GM19324 (cell line): ENCODE results near the gene YY1.
"Not testable (repeated sequence)": the region's sequence is repeated elsewhere in the genome, so short reads cannot be mapped to it uniquely, and the experiment has no call there.

ENCODE experiments used
- ATAC-seq: cut with Tn5 transposase; IDR thresholded peaks from one replicate; pipeline ENCODE4 v1.9.1; 2021; ENCODE audit warnings: mild to moderate bottlenecking, moderate library complexity; ENCODE audit not compliant: unreplicated experiment, low FRiP score

The YY1 gene

GRCh38 chr14:100294213-100294962 is 55.4 kb downstream of the YY1 start:
- no peak for ATAC-seq

DNA sequence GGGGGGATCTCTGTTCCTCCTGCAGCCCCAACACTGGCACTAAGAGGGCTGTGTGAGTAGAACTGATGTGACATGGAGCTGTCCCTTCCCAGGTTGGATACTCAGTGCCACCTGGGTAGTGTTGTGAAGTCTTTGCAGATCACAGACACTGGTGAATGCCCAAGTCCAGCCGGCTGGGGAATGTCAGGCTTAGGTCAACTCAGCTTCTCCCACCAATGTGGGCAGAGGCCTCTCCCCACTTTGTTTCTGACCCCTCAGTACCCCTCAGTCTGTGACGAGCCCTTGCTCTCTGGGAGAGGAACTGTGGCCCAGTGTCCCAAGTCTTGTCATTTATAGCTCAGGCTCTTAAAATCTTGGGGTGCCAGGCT is 56.0 kb downstream of the YY1 start:
- ATAC-seq: no peak

- no peak for ATAC-seq
These were observed 56.6 kb downstream of the YY1 start for GRCh38 chr14:100295376-100296105.

DNA sequence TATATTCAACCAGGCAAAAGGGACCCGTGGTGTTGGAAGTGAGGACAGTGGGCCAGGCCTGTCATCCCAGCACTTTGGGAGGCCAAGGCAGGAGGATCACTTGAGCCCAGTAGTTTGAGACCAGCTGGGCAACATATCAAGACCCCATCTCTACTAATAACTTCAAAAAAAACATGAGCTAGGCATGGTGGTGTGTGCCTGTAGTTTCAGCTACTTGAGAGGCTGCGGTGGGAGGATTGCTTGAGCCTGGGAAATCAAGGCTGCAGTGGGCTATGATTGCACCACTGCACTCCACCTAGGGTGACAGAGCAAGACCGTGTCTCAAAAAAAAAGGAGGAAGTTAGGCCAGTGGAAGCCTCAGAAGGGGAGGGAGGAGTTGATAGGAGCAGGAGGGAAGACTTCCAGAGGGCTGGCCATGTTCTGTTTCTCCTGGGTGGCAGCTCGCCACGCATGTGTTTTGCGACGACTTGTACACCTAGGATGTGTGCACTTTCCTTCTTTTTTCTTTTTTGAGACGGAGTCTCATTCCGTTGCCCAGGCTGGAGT is 57.2 kb downstream of the YY1 start:
- no peak for ATAC-seq

GRCh38 chr14:100296729-100297128 is 57.8 kb downstream of the YY1 start:
- ATAC-seq: not testable (repeated sequence)

- ATAC-seq: peak; percentile 73
These were observed 58.7 kb downstream of the YY1 start for GRCh38 chr14:100297320-100298300.

DNA sequence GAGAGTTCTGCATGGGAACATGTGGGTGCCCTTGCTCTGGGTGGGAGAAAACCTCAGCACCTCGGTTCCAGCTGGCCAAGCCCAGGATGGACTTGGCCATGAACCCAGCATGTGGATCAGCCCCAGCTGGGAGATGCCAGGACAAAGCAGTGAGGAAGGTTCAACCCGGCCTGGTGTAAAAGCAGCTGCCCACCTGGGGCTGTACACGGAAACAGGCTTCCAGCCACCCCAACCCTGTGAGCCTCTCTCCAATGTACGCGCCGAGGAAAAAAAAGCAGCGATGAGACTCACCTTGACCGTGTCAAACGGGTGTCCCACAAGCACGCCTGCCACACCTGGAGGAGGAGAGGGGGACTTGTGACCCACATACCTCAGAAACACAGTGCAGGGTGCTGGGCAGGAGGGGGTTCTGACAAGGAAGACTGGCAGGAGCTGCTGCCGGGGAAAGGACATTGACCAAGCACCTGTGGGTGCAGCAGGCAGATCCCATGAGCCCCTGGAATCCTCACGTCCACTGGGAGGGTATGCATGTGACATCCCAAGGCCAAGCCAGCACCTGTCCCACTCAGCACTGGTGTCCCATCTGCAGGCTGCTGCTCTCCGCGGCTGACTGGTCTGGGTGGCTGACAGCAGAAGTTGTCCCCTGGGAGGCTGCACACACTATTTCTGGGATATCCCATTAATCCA is 59.8 kb downstream of the YY1 start:
- no peak for ATAC-seq

DNA sequence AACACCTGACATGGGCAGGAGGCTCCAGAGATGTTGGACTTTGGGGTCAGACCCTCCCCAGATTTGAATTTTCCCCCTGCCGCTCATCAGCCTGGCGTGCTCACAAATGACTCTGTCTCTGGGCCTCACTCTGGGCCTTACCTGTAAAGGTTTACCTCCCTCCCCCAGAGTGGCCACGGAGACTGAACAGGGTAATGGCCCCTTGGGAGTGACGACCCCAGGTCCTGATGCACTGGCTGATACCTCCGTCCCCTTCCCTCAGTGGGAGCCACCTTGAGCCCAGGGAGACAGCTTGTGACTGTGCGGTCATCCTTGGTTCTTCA is 60.3 kb downstream of the YY1 start:
- ATAC-seq: no peak

- ATAC-seq: no peak
These were observed 63.7 kb downstream of the YY1 start for GRCh38 chr14:100302616-100303015.

- ATAC-seq: no peak
These were observed 64.2 kb downstream of the YY1 start for GRCh38 chr14:100303179-100303578.

- ATAC-seq: no peak
These were observed 65.0 kb downstream of the YY1 start for GRCh38 chr14:100303925-100304324.

DNA sequence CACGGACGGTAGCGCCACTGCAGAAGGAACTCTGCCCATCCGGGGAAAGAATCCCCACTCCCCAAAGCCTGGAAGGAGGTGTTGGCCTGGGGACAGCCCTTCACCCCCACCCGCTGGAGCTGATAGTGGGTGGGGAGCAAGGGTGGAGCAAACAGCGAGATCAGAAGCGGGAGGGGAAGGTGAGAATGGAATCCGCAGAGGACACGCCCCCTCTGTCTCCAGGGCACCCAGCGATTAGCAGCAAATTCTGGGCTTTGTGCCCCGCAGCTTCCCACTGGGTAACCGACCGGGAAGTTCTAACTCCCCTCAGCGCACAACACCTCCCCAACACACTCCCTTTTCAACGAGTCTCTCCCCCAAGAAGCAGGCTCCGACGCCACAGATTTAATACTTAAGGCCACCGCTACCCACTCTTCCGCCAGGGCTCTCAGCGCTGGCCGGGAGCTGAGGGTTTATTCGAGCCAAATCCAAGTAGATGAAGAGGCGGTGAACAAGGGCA is 65.9 kb downstream of the YY1 start:
- ATAC-seq: no peak

DNA sequence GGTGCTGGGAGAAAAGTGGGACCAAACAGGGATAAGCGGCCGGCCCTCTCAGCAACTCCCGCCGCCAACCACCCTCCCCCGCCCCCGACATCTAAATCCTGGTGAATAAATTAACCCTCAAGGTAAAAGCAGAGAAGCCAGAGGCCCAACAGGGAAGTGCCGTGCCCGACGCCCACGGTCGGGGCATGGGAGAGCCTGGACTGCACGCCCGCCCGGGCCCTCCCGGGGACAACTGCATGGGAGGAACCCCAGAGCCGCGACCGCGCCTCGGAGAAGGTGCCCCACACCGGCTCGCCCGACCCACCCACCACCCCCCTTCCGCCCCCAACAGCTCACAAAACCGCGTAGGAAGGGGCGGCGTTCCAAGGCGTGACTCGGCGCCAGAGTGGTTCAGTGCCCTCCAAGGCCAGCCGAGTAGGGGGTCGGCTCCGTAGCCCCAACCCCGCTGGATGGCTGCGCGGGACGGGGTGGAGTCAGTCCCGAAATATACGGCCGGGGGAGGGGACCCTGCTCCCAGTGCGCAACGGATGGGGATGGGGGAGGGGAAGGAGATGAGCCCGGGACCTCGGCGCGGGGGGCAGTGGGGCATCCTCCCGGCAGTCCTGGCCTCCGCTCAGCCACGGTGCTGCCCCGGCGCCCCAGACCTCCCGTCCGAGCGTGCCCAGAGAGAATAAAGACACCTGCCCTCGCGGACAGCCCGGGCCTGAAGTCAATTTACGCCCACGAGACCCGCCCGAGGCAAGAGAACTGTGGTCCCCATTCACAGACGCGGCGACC is 66.6 kb downstream of the YY1 start:
- ATAC-seq: no peak

DNA sequence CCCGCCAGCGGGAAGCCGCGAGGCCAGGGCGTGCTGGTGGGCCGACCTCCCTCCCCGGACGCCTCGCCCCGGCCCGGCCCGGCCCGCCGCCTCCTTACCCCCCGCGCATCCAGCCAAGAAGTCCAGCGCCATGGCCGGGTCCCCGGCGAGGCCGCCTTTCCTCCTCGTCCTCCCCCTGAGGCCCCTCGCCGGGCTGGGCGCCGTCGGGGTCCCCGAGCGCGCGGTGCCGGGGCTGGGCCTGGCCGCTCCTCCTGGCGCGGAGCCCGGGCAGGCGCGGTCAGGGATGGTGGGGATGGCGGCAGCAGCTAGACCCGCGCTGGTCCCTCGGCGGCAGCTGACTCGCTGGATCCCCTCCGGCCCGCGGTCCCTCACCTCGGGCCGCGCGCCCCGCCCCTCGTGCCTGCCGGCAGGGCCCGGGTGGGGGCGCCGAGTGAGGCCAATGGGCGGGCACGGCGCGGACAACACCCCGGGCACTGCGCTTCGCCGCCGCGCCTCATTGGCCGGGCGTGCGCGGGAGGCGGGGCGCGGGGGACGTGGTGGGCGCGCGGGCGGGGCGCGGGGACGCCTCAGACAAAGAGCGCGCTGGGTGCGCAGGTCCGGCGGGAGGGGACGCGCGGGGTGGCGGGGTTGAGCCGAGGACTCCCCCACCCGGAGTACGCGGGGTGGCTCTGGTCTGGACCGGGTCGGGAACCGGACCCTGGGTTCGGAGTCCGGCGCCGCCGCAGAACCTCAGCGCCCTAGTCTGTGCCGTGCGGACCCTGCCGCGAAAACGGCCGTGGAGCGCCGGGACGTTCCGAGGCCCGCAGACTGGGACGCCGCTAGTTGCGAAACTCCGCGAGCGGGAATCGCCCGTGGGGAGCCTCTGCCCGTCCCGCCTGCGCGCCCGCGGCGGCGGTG is 67.4 kb downstream of the YY1 start, which contains the start of gene SLC25A29:
Gene SLC25A29, minus strand, starts transcription at position 344 of the 897 bp plus-strand sequence. Its CDS starts 212 bp downstream, at position 132.
- ATAC-seq: peak; percentile 92

DNA sequence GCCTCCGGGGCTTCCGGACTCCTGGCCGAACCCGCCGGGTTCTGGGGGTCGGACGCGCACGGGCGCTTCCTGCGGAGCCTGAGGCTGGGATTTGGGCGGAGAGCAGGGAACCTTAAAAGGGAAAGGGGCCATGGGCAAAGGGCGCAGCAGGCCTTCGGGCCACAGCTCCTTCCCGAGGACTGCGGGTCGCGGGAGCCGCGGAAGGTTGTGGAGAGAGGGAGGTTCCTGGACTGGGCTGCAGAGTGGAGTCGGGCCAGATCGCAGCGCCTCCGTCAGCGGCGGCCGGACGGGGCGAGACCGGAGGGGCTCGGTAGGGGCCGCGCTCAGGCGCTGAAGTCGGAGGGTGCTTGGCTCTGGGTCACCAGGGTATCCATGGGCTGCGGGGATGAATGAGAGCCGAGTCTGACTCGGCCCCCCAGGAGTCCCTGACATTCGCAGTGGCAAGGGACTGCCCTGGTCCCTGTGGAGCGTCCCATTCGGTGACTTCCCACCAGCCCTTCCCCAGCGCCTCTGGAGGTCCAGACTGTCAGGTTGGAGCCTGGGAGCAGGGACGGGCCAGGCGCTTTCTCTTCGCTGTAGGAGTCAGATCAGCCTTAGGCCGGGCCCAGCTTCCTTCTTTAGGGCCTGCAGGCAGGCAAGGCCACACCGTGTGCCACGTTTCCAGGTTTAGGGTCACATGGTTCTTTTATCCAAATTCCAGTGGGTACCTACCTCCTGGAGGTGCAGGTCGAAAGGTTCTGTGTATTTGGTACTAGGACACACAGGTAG is 68.2 kb downstream of the YY1 start:
- peak; percentile 10 for ATAC-seq

DNA sequence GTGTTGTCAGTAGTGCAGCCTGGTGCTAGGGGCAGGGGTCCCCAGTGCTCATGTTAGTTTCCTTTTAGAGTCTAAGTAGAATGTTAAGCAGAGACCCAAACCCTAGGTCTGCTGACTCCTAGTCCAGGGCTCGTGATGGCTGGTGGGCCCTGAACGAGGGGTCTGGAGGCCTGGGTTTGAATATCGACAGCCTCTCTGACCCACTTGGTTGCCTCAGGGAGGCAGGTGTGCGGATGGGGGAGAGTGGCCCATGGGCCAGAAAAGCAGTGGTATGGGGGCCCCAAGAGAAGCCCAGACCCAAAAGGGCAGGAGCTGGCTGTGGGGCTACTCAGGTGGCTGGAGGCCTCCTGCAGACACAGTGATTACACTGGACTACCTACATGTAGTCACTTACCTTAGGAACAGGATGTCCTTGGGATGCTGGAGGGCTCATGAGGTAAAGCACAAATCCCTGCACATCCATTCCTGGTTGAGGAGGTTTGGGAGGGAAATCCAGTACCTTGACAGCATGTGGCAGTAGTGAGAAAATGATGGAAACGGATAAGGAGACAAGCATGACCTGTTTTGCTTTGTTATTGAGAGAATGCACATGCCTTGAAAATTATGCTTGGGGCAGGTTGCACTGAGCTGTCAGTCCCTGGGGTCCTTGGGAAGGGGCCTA is 69.0 kb downstream of the YY1 start:
- ATAC-seq: no peak

DNA sequence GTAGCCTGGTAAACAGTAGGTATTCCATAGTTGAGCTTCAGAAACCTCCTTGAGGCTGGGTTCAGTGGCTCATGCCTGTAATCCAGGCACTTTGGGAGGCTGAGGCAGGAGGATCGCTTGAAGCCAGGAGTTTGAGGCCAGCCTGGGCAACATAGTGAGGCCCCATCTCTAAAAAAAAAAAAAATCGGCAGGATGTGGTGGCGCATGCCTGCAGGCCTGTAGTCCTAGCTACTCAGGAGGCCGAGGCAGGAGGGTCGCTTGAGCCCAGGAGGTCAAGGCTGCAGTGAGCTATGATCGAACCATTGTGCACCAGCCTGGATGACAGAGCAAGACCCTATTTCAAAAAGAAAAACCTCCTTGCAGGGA is 69.5 kb downstream of the YY1 start:
- not testable (repeated sequence) for ATAC-seq
